HL-60 (cell line): ENCODE measurements around the gene DVL1.
A peak's percentile ranks its signal among the peaks of the same experiment; 100 is the strongest.

Source experiments
- CTCF ChIP-seq: IDR thresholded peaks from one replicate; pipeline ENCODE4 v1.5.1; 2011; ENCODE audit warnings: low read length, control low read depth, inconsistent platforms; ENCODE audit not compliant: insufficient read depth
- POLR2AphosphoS5 ChIP-seq: IDR thresholded peaks from 2 replicates; pipeline ENCODE4 v1.6.1; 2012; ENCODE audit warnings: low read depth
- SPI1 ChIP-seq: IDR thresholded peaks from 2 replicates; pipeline ENCODE4 v1.6.1; 2012; ENCODE audit warnings: low read depth, mild to moderate bottlenecking, borderline replicate concordance

- TF ChIP-seq CTCF (no peak), POLR2AphosphoS5 (0 out of 2 replicates have a peak, but pooled peaks have one; percentile 47), SPI1 (no peak)
These were observed 19.7 kb downstream of the DVL1 start for GRCh38 chr1:1329304-1330210.
